Measurements from ENCODE around the gene RAB6B. TPM values are rescaled to one million over a fixed set of nuclear protein-coding genes. Genes with fewer than 3 reads are reported as not detected.

RAB6B gene
- total RNA-seq, 4 donors from 2014 or later = 1.7 to 16.4 (median 3.4) TPM

DNA sequence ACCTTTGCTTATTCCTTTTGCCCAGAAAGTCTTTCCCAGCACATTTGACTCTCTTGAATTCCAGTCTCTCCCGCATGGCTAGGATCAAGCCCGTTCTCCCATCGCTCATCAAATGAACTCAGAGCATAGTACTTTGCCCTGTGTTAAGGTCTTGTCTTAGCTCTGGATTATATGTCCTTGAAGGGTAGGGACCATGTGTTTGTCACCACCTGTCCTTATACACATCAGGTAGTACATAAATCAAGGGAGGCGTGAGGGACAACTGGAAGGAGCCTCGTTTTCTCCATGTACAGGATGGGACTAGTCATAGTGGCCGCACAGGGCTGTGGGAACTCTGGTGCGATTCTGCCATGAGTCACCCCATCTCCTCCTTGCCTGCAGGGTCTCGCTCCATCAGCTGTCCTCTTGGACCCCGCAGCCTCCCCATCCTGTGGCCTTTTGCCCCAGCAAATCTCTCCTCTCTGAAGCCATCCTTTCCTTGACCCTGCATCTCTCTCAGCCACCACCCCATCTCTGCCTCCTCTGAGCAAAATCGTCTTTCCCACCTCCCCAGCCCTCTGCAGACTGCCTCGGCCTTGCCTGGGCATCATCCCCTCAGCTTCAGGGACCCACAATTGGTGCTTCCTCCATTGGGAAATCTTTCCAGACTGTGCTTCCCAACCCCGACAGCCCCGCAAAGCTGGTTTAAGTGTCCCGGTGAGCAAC lies 33.4 kb upstream of the RAB6B start:
- no peak for ATAC-seq (ENCODE audit: low FRiP score)
- TF ChIP-seq CTCF (IDR thresholded peaks at IDR 0.05) = no peak
- no peak for DNase-seq (ENCODE audit: low spot score)

DNA sequence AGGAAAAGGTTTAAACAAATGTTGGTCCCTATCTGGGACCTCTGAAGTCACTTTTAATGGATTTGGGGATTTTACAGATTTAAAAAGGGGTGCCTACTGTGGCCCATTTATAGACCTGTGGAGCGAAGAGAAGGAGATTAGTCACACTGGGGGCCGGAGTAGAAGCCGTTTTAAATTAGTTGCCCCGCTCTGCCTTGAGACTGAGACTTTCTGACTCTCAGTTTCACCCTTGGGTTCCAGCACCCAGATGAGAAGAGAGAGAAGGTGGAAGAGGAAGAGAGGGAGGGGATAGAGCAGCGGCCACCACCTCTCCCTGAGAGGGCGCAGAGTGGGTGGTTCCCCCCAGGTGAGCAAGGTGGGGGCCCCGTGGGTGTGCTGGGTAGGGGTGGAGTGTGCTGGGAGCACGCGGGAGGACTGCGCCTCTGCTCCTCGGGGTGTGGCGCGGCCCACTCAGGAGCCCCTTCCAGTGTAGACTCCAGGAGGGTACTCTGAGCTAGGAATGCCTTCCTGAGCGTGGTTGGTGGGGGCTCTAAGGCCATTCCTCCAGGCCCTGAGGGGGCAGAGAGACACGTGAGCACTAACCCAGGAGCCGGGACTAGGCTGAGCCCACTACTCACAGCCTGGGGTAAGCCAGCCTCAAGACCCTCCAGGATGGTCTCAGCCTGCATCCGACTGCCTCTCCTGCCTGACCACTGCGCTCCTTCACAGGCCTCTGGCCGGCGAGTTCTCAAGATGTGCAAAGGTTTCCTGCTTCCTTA lies 32.6 kb upstream of the RAB6B start:
- no peak for DNase-seq (ENCODE audit: low spot score)
- no peak for TF ChIP-seq CTCF (IDR thresholded peaks at IDR 0.05)
- no peak for ATAC-seq (ENCODE audit: low FRiP score)

GRCh38 chr3:133927540-133928066 lies 31.9 kb upstream of the RAB6B start:
- peak in 2 of 3 donors; percentile 67 to 74 for TF ChIP-seq CTCF (IDR thresholded peaks at IDR 0.05)
- ATAC-seq (ENCODE audit: low FRiP score) = peak; percentile 81
- DNase-seq (ENCODE audit: low spot score) = peak; percentile 41

GRCh38 chr3:133926736-133927539 lies 31.3 kb upstream of the RAB6B start:
- DNase-seq (ENCODE audit: low spot score) = no peak
- TF ChIP-seq CTCF (IDR thresholded peaks at IDR 0.05) = no peak
- ATAC-seq (ENCODE audit: low FRiP score) = no peak

- no peak for TF ChIP-seq CTCF (IDR thresholded peaks at IDR 0.05)
- no peak for ATAC-seq (ENCODE audit: low FRiP score)
- DNase-seq (ENCODE audit: low spot score) = no peak
Observed at GRCh38 chr3:133925960-133926735, 30.5 kb upstream of the RAB6B start.

DNA sequence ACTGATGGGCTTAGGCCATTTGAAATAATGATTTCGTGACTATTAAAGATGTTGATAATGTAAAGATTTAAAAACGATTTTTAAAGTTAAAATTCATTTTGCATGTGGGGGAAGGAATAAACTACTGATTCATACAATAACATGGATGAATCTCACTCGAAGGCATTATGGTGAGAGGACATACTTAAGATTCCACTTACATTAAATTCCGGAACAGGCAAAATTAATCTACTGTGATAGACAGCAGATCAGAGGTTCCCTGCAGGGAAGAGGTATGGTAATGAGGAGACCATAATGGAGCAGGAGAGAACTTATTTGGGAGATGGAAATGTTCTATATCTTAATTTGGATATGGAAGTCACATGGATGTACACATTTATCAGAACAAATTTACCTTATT lies 28.4 kb upstream of the RAB6B start:
- no peak for ATAC-seq (ENCODE audit: low FRiP score)
- no peak for TF ChIP-seq CTCF (IDR thresholded peaks at IDR 0.05)
- DNase-seq (ENCODE audit: low spot score) = no peak

Measured in omental fat pad (tissue), 4 donors.